ENCODE results near the gene GADL1.

The GADL1 gene

DNA sequence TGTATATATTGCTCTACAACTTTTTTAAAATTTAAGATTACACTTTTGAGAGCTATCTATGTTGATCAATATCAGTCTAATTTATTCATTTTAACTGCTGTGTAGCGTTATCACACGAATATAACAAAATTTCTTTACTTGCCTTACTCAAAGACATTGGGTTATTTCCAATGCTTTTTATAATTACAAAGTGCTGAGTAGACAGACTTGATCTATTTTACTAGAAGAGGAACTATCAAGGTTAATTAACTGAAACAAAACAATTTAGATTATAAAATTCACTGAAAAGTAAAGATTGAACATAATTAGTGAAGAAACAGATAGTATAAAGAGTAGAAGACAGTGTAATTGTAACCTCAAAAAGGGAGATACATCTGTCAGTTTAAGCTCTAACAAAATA, 182.6 kb downstream of the GADL1 start:
- no peak for DNase-seq
- no peak overlapping the region for H3K4me3 ChIP-seq (ENCODE audit: low read depth, low read length)
- in situ Hi-C loops (cut with HindIII; ENCODE audit: low pct_ligation_motif_present, low sequenced_read_pairs), result no loop called here
- no peaks in the 10 kb centered on the region for H3K36me3 ChIP-seq (replicated peaks)
- no peaks in the 10 kb centered on the region for H3K27me3 ChIP-seq (replicated peaks)
- TF ChIP-seq, protein P1, sequence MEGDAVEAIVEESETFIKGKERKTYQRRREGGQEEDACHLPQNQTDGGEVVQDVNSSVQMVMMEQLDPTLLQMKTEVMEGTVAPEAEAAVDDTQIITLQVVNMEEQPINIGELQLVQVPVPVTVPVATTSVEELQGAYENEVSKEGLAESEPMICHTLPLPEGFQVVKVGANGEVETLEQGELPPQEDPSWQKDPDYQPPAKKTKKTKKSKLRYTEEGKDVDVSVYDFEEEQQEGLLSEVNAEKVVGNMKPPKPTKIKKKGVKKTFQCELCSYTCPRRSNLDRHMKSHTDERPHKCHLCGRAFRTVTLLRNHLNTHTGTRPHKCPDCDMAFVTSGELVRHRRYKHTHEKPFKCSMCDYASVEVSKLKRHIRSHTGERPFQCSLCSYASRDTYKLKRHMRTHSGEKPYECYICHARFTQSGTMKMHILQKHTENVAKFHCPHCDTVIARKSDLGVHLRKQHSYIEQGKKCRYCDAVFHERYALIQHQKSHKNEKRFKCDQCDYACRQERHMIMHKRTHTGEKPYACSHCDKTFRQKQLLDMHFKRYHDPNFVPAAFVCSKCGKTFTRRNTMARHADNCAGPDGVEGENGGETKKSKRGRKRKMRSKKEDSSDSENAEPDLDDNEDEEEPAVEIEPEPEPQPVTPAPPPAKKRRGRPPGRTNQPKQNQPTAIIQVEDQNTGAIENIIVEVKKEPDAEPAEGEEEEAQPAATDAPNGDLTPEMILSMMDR (IDR thresholded peaks at IDR 0.05; ENCODE audit: low read depth, low read length, missing control alignments), result no peak
- no peak overlapping the region for H3K27ac ChIP-seq

DNA sequence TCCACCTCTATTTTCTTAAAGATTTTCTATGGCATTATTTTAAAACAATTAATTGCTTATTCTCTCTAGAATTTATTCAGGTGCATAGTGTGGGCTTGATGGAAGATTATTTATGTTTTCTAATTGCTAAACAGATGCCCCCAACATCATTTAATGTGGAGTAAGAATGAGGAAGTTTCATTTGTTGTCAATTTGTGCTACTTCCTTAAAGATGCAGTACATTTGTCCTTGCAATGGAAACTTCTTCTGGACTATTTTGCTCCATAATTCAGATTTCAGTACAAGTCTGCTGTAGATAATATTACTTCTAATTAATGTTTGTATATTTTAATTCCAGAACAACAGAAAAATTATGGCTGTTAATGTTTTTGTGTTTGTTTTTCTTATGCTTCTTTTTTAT, 183.3 kb downstream of the GADL1 start:
- TF ChIP-seq, protein P1 (IDR thresholded peaks at IDR 0.05; ENCODE audit: low read depth, low read length, missing control alignments), result no peak

DNA sequence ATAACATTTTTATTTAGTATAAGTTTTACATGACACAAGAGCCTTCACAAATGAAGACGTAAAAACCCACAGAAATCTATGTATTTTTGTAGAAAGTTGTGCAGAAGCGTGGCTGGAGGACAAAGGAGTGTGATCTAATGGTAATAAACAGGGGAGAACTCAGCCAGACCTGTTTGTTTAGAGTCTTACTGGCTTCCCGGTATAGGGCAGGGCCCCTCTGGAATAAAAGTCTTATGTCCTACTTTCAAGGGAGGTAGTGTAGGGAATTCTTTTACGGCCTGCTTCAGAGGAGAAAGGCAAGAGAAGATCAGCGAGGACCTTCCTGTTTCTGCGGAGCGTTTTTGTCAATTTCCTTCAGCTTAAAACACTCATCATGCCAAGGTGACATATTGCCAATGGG, 184.4 kb downstream of the GADL1 start:
- no peak for DNase-seq
- in situ Hi-C loops (cut with HindIII; ENCODE audit: low pct_ligation_motif_present, low sequenced_read_pairs), result no loop called here
- Histone ChIP-seq H3K27ac (no peak overlapping the region), H3K27me3 (replicated peaks) (no peaks in the 10 kb centered on the region), H3K36me3 (replicated peaks) (no peaks in the 10 kb centered on the region), H3K4me3 (ENCODE audit: low read depth, low read length) (no peak overlapping the region)
- TF ChIP-seq, protein P1 (IDR thresholded peaks at IDR 0.05; ENCODE audit: low read depth, low read length, missing control alignments), result no peak

More for the DNA sequence above, 183.3 kb downstream of the GADL1 start:
- H3K27me3 ChIP-seq (replicated peaks), result no peaks in the 10 kb centered on the region
- in situ Hi-C loops (cut with HindIII; ENCODE audit: low pct_ligation_motif_present, low sequenced_read_pairs), result no loop called here
- no peaks in the 10 kb centered on the region for H3K36me3 ChIP-seq (replicated peaks)
- DNase-seq, result no peak
- no peak overlapping the region for H3K27ac ChIP-seq
- no peak overlapping the region for H3K4me3 ChIP-seq (ENCODE audit: low read depth, low read length)

DNA sequence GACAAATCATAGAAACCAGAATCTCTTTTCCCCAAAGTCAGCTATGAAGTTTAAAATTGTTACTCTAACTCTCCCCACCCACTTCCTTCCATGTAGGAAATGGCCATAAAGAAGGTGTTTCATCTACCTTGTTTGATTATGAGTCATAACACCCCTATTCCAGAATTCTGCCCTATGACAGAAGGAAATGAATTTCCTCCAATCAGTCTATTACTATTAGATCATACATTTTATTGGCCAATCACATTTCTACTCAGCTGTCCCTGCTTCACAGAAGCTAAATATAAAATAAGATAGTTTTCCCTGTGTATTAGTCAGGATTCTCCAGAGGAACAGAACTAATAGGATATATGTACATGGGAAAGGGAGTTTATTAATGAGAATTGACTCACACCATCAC, 186.0 kb downstream of the GADL1 start:
- TF ChIP-seq, protein P1 (IDR thresholded peaks at IDR 0.05; ENCODE audit: low read depth, low read length, missing control alignments), result no peak
- no peaks in the 10 kb centered on the region for H3K27me3 ChIP-seq (replicated peaks)
- no peak overlapping the region for H3K27ac ChIP-seq
- DNase-seq, result no peak
- no peak overlapping the region for H3K4me3 ChIP-seq (ENCODE audit: low read depth, low read length)
- H3K36me3 ChIP-seq (replicated peaks), result no peaks in the 10 kb centered on the region
- in situ Hi-C loops (cut with HindIII; ENCODE audit: low pct_ligation_motif_present, low sequenced_read_pairs), result no loop called here

DNA sequence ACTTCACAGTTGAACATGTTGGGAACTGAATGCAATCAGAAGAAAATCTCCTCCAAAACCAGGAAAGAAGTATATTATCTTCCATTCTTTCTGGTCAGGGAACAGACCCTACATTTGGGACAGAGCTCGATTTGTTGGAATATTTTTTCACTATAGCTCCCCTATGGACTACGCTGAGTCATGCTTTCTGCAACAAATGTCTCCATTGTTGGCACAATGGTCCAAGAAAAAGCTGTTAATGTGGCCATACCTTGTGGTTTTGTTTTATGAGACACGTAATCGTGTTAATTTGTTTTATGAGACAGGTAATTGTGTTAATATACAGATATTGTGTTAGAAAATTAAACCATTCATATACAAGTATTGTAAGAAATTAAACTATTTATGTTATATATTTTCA, 186.6 kb downstream of the GADL1 start:
- Histone ChIP-seq H3K27me3 (replicated peaks) (no peaks in the 10 kb centered on the region), H3K4me3 (ENCODE audit: low read depth, low read length) (no peak overlapping the region), H3K27ac (no peak overlapping the region), H3K36me3 (replicated peaks) (no peaks in the 10 kb centered on the region)
- no peak for DNase-seq
- TF ChIP-seq, protein P1 (IDR thresholded peaks at IDR 0.05; ENCODE audit: low read depth, low read length, missing control alignments), result no peak
- in situ Hi-C loops (cut with HindIII; ENCODE audit: low pct_ligation_motif_present, low sequenced_read_pairs), result no loop called here
